Prostate gland (tissue), 2 donors: ENCODE data around the gene ISG20. TPM values are rescaled to one million over a fixed set of nuclear protein-coding genes. Genes with fewer than 3 reads are reported as not detected.

ENCODE experiments used
- DNase-seq: peaks from one replicate; pipeline ENCODE4 v3.0.0-alpha.2; 2019; ENCODE audit warnings: low spot score
- H3K27ac ChIP-seq, 2 donors: fragments of 200-600 bp; sonication (generic); 2 replicates each; pipeline ENCODE4 v1.5.1; 2017 to 2019
- H3K27me3 ChIP-seq: fragments of 200-600 bp; sonication (generic); replicated peaks from 2 replicates; pipeline ENCODE4 v1.5.1; 2019; ENCODE audit not compliant: insufficient read depth
- H3K36me3 ChIP-seq, 2 donors: fragments of 200-600 bp; sonication (generic); 1 replicate in 1 of 2; 2 replicates in 1 of 2; pipeline versions ENCODE4 v1.5.1 to v1.8.1; 2017 to 2019
- H3K4me1 ChIP-seq: fragments of 200-600 bp; sonication (generic); replicated peaks from 2 replicates; pipeline ENCODE4 v1.5.1; 2019
- H3K4me3 ChIP-seq, 2 donors: fragments of 200-600 bp; sonication (generic); 2 replicates each; pipeline ENCODE4 v1.5.1; 2017 to 2019
- H3K9me3 ChIP-seq: fragments of 200-600 bp; sonication (generic); 2 replicates; pipeline ENCODE4 v1.5.1; 2017
- POLR2A ChIP-seq: fragments of 450-650 bp; IDR thresholded peaks from one replicate; pipeline ENCODE4 v1.6.1; 2016; ENCODE audit warnings: antibody characterized with exemption, mild to moderate bottlenecking
- POLR2AphosphoS5 ChIP-seq: sonication (generic); formaldehyde crosslinking; IDR thresholded peaks from one replicate; pipeline ENCODE4 v1.6.1; 2017; ENCODE audit warnings: antibody characterized with exemption
- WGBS: methylation state at CpG from one replicate; pipeline ENCODE4 v1.1.5; 2018; 5-methylcytosine and 5-hydroxymethylcytosine counted together
- intact Hi-C: fragments of 100-400 bp; cut with DNase I; formaldehyde crosslinking; loops from one replicate; pipeline ENCODE4 v1.14.2; 2022
- total RNA-seq, 2 donors: library from RNA; depleted of rRNA; stranded (reverse); fragments of >200 nt; gene quantifications; one replicate each; pipeline ENCODE4 v1.1.0, GENCODE V29; 2016
- TF ChIP-seq, protein P1 (sequence below), 4 experiments: fragments of 200-600 bp in 2 of 4; fragments of 450-650 bp in 2 of 4; sonication (generic) in 2 of 4; IDR thresholded peaks; 1 replicate in 3 of 4; 2 replicates in 1 of 4; pipeline ENCODE4 v1.5.1; 2016 to 2019; ENCODE audit warnings: antibody characterized with exemption in 4 of 4, mild to moderate bottlenecking in 2 of 4, moderate library complexity in 2 of 4

Gene ISG20
- total RNA-seq, 2 donors from 2014 or later = 6.9 to 16.3 TPM

DNA sequence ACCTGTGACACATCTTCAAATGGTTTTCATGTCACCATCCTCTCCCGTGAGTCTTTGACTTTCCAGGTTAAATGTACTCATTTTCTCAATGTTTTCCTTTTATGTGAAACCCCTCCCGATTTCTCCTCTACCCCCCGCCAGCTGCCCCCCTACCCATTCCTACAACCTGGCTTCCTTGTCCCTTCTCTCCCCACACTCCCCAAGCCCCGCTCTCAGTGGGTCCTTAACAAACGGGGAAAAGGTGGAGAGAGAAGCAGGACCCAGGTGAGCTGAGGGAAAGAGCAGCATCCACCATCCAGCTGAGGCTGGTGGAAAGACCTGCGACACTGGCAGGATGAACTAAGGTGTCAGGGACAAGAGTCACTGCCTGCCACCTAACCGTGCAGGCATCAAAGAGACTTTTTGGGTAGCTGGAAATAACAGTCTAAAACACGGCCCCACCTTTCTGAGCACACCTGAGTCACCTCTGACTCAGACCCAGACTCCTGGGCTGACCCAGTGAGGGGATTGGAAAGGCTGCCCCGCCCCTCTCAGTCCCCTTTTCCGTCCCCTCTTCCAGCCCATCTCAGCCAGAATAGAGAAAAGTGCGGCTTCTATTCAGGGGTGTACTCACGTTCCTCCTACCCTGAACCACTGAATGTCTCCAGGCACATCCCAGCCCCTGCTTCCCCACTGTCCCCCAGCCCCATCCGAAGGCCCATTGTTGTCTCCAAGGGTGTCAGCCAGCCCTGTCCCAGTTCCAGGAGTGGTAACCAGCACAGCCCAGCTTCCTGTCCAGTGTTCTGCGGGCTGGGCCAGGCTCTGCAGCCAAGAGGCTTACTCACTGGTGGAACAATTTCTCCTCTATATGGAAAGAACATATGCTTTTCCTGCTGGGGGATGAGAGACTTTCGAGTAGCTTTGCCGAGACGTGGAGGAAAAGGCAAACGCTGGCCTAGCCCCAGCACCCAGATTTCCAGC is 20.4 kb downstream of the ISG20 start:
- TF ChIP-seq POLR2AphosphoS5 = no peak
- TF ChIP-seq, protein P1, sequence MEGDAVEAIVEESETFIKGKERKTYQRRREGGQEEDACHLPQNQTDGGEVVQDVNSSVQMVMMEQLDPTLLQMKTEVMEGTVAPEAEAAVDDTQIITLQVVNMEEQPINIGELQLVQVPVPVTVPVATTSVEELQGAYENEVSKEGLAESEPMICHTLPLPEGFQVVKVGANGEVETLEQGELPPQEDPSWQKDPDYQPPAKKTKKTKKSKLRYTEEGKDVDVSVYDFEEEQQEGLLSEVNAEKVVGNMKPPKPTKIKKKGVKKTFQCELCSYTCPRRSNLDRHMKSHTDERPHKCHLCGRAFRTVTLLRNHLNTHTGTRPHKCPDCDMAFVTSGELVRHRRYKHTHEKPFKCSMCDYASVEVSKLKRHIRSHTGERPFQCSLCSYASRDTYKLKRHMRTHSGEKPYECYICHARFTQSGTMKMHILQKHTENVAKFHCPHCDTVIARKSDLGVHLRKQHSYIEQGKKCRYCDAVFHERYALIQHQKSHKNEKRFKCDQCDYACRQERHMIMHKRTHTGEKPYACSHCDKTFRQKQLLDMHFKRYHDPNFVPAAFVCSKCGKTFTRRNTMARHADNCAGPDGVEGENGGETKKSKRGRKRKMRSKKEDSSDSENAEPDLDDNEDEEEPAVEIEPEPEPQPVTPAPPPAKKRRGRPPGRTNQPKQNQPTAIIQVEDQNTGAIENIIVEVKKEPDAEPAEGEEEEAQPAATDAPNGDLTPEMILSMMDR (IDR thresholded peaks at IDR 0.05) = no peak
- no peak for TF ChIP-seq POLR2A
- no peaks in the 10 kb centered on the region for H3K4me1 ChIP-seq
- H3K4me3 ChIP-seq = no peak overlapping the region
- no peaks in the 10 kb centered on the region for H3K27me3 ChIP-seq
- intact Hi-C loops = loop anchor here (5.0 kb wide), 1 partner anchor 173 kb away; no protein-coding TSS in a partner anchor
- no peaks in the 10 kb centered on the region for H3K36me3 ChIP-seq
- no peaks in the 10 kb centered on the region for H3K9me3 ChIP-seq
- DNase-seq = no peak
- no peak overlapping the region for H3K27ac ChIP-seq
- WGBS = 69% methylated on average over 18 of the region's 18 CpGs

DNA sequence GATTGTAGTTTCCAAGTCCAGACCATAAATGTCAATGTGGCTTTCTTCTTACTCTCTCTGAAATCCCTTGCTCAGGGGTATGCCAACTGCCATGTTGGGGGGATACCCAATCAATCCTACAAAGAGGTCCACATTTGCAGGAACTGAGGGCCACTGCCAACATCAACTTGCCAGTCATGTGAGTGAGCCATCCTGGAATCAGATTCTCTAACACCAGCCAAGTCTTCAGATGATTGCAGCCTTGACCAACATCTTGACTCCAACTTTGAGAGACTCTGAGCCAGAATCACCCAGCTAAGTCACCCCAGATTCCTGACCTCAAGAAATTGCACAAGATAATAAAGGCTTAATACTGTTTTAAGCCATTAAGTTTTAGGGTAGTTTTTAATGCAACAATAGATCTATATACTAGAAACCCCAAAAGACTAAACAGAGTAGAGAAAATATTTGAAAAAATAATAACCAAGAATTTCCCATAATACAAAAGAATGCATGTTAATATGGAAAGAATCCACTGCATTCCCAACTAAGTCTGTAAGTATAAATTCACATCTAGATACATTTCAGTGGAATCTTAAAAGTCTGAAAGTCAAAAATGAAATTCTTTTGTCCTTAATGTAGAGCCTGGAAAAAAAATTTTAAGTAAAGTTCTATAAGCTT is 22.4 kb downstream of the ISG20 start:
- intact Hi-C loops = no loop called here
- no peaks in the 10 kb centered on the region for H3K9me3 ChIP-seq

DNA sequence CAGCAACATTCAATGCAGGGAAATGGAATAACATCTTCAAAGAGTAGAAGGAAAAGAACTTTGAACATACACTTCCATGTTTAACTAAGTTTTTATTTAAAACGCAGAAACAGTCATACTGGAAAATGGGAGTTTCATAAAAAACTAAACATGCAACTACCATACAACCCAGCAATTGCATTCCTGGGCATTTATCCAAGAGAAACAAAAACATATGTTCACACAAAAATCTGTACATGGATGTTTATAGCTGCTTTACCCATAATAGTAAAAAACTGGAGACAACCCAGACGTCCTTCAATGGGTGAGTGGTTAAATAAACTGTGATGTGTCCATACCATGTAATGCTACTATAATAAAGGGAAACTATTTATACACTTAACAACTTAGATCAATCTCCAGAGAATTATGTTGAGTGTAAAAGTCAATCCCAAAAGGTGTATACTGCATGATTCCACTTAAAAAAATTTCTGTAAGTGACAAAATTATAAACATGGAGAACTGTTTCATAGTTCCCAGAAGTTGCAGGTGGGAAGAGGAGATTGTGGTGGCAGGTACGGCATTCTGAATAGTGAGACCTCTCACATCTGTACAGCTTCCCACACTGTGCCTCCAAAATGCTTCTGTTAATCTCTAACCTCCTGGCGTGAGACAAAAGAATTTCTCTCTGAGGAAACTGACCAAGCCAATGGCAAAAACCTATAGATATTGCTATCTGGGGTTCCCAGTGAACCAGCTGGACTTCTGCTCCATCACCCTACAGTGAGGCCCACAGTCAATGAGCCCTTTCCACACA is 23.1 kb downstream of the ISG20 start:
- TF ChIP-seq POLR2AphosphoS5 (no peak), POLR2A (no peak)
- TF ChIP-seq, protein P1 (IDR thresholded peaks at IDR 0.05) = no peak
- H3K4me3 ChIP-seq = no peak overlapping the region
- no peaks in the 10 kb centered on the region for H3K4me1 ChIP-seq
- H3K27me3 ChIP-seq = no peaks in the 10 kb centered on the region
- H3K27ac ChIP-seq = no peak overlapping the region
- no peak for DNase-seq
- no peaks in the 10 kb centered on the region for H3K36me3 ChIP-seq
- no peaks in the 10 kb centered on the region for H3K9me3 ChIP-seq
- intact Hi-C loops = no loop called here
- 78% methylated on average over 4 of the region's 4 CpGs for WGBS

More for the DNA sequence above, 22.4 kb downstream of the ISG20 start:
- TF ChIP-seq POLR2A (no peak), POLR2AphosphoS5 (no peak)
- TF ChIP-seq, protein P1 (IDR thresholded peaks at IDR 0.05) = no peak
- Histone ChIP-seq H3K4me1 (no peaks in the 10 kb centered on the region), H3K27ac (no peak overlapping the region), H3K4me3 (no peak overlapping the region), H3K27me3 (no peaks in the 10 kb centered on the region), H3K36me3 (no peaks in the 10 kb centered on the region)
- DNase-seq = no peak

DNA sequence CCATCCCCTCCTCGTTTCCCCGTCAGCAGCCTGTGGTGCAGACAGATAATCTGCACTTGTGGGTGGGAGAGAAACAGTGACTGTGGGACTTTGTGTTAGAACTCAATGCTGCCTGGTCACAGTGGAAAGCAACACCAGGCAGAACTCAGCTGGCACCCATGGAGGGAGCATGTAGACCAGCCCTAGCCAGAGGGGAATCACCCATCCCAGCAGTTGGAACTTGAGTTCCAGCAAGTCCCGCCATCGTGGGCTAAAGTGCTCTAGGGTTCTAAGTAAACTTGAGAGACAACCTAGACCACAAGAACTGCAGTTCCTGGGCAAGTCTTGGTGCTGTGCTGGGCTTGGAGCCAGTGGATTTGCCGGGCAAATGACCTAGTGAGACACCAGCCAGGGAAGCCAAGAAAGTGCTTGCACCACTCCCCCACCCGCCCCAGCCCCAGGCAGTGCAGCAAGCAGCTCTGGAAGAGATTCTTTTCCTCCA is 24.4 kb downstream of the ISG20 start:
- intact Hi-C loops = no loop called here
- TF ChIP-seq POLR2AphosphoS5 = no peak
- TF ChIP-seq POLR2A = no peak
- TF ChIP-seq, protein P1 (IDR thresholded peaks at IDR 0.05) = no peak
- Histone ChIP-seq H3K4me1 (no peaks in the 10 kb centered on the region), H3K36me3 (no peaks in the 10 kb centered on the region), H3K27ac (no peak overlapping the region), H3K9me3 (no peaks in the 10 kb centered on the region), H3K4me3 (no peak overlapping the region), H3K27me3 (no peaks in the 10 kb centered on the region)
- WGBS = 67% methylated on average over 6 of the region's 6 CpGs
- no peak for DNase-seq
